ENCODE data around the gene TRIO.

TRIO gene

DNA sequence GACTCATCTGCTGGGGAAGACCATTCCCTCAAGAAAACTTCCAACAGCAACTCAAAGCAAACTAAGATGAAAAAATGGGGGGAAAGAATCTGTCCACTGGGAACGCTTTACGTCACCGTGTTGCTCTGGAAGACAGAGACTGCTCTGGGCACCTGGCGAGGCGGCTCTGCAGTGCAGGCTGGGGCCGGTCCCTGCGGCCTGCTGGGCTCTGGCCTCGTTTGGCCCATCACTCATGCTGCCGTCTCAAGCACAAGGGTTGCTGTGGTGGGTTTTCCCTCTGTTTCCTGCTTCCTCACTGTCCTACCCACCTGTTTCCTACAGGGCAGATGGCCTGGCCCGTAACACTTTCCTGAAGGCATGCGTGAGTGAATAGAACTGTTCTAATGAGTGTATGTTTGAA lies 345.6 kb downstream of the TRIO start:
- no peak for DNase-seq (ENCODE audit: low spot score)
- CTCF ChIA-PET, result interaction anchor here (0.6 kb wide), 2 partner anchors 32 to 41 kb away, joined by 3 to 4 read pairs; no protein-coding TSS in a partner anchor
- TF ChIP-seq, protein P1, sequence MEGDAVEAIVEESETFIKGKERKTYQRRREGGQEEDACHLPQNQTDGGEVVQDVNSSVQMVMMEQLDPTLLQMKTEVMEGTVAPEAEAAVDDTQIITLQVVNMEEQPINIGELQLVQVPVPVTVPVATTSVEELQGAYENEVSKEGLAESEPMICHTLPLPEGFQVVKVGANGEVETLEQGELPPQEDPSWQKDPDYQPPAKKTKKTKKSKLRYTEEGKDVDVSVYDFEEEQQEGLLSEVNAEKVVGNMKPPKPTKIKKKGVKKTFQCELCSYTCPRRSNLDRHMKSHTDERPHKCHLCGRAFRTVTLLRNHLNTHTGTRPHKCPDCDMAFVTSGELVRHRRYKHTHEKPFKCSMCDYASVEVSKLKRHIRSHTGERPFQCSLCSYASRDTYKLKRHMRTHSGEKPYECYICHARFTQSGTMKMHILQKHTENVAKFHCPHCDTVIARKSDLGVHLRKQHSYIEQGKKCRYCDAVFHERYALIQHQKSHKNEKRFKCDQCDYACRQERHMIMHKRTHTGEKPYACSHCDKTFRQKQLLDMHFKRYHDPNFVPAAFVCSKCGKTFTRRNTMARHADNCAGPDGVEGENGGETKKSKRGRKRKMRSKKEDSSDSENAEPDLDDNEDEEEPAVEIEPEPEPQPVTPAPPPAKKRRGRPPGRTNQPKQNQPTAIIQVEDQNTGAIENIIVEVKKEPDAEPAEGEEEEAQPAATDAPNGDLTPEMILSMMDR (conservative IDR thresholded peaks at IDR 0.05; ENCODE audit: low read depth), result no peak

DNA sequence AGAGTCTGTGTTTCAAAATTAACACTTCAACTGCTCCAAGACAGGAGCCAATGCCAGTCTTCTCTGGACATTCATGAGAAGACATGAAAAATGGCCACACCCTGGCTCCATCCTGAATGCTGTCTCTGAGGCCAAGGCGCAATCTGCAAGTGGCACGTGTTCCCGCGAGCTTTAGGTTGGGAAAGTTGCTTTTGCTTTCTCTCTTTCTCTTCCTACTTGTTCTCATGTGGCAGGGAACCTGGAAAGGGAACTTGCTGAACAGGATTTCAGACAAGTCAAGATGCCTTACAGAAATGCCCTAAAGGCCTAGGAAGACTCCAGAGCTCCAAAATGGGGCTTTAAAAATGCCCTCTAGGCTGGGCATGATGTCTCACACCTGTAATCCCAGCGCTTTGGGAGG lies 346.5 kb downstream of the TRIO start:
- ChIA-PET CTCF (interaction anchor here (0.6 to 0.7 kb wide), 3 partner anchors 33 to 135 kb away, joined by 3 to 5 read pairs (median 4); no protein-coding TSS in a partner anchor), POLR2A (ENCODE audit: low non-redundant PET) (no interaction called here)
- no peak for DNase-seq (ENCODE audit: low spot score)
- TF ChIP-seq, protein P1 (conservative IDR thresholded peaks at IDR 0.05; ENCODE audit: low read depth), result no peak
- no peak overlapping the region for H3K27ac ChIP-seq

More for the DNA sequence above, 345.6 kb downstream of the TRIO start:
- H3K27ac ChIP-seq, result no peak overlapping the region
- POLR2A ChIA-PET (ENCODE audit: low non-redundant PET), result no interaction called here

DNA sequence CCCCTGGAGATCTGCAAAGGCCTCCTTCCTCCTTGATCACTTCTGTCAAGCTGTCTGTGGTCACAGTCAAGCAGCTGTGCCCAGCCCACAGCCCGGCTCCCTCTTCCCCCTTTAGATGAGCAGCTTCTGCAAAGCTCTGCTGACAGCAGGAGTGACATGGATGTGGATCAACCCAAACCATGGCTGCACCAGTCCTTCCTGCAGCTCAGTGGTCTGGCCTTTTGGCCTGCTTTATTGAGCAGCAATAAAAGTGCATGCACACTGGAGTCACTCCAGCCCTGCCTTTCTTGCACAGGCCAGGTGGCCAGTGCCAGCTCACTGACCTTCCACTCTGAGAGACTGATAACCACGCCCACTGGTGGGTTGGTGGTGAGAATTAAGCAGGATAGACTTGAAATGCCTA lies 347.2 kb downstream of the TRIO start:
- TF ChIP-seq, protein P1 (conservative IDR thresholded peaks at IDR 0.05; ENCODE audit: low read depth), result no peak
- DNase-seq (ENCODE audit: low spot score), result no peak
- no peak overlapping the region for H3K27ac ChIP-seq
- ChIA-PET POLR2A (ENCODE audit: low non-redundant PET) (no interaction called here), CTCF (no interaction called here)

DNA sequence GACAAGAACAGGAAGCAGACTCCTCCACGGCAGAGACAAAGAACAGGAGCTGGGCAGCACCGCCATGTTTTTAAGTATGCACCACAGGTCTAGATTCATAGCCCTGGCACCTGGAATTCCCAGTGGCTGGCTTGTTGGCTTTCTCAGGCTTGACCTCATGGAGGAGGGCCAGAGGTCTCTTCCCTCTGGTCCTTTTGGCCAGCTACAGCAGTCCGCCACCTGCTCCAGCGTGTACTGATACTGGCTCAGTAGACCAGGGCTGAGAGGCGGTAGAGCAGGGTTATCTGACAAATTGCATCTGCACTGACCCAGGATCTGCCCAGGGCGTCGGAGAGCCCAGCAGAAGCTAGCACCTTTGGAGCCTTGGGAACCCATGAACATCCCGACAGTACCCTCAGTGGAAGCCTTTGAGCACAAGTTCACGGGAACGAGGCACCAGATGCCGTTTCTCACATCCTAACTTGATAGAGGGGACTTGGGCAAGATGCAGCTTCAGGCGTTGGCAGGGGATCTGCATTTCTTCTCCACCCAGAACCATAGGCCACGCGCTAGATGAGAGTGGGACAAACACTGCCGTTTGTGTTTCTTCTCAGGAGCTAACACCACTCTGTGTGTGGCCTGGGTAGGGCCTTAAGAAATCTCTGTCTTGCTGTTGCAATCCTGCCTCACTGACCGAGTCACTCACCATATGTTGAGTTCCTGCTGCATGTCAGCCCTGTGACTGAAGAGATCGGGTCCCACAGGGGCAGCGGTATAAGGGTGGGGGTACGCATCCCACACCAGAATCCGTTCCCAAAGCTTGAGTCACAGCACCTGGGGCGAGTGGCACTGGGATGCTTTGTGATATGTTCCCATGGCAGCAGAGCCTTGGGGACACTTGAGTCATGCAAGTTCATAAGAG lies 348.1 kb downstream of the TRIO start:
- POLR2A ChIA-PET (ENCODE audit: low non-redundant PET), result no interaction called here
- no peak for DNase-seq (ENCODE audit: low spot score)
- H3K27ac ChIP-seq, result no peak overlapping the region
- TF ChIP-seq, protein P1 (conservative IDR thresholded peaks at IDR 0.05; ENCODE audit: low read depth), result no peak
- CTCF ChIA-PET, result interaction anchor here (0.6 to 0.9 kb wide), 2 partner anchors 9 to 84 kb away, joined by 3 to 4 read pairs; no protein-coding TSS in a partner anchor

DNA sequence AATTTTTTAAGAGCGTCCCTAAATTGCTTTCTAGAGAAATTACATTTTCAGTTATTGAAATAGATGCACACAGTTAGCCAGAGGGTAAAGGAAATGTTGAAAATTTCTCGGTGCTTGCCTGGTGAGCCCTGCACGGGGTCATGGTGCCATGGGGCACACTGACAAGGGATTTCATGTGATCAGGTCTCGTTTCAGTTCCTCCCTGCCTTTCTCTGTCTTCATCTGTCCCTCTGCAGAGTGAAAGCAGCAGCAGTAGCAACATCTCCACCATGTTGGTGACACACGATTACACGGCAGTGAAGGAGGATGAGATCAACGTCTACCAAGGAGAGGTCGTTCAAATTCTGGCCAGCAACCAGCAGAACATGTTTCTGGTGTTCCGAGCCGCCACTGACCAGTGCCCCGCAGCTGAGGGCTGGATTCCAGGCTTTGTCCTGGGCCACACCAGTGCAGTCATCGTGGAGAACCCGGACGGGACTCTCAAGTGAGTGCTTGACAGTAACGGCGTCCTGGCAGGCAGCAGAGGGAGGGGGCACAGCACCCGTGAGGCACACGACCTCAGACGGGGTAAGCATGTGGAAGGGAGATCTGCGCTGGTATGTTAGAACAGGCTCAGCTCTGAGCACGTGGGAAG lies 349.3 kb downstream of the TRIO start:
- no peak overlapping the region for H3K27ac ChIP-seq
- TF ChIP-seq, protein P1 (conservative IDR thresholded peaks at IDR 0.05; ENCODE audit: low read depth), result no peak
- no peak for DNase-seq (ENCODE audit: low spot score)
- CTCF ChIA-PET, result no interaction called here
- POLR2A ChIA-PET (ENCODE audit: low non-redundant PET), result no interaction called here

DNA sequence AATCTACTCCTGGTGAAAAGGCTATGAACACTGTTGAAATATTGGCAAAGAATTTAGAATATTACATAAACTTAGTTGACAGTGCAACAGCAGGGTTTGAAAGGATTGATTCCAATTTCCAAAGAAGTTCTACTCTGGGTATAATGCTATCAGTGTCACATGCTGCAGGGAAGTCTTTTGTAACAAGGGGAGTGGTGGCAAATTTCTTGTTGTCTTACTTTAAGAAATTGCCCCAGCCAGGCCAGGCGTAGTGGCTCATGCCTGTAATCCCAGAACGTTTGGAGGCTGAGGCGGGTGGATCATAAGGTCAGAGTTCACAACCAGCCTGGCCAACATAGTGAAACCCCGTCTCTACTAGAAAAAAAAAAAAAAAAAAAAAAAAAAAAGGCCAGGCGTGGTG lies 352.2 kb downstream of the TRIO start:
- TF ChIP-seq, protein P1 (conservative IDR thresholded peaks at IDR 0.05; ENCODE audit: low read depth), result no peak
- ChIA-PET POLR2A (ENCODE audit: low non-redundant PET) (no interaction called here), CTCF (no interaction called here)
- H3K27ac ChIP-seq, result no peak overlapping the region
- DNase-seq (ENCODE audit: low spot score), result no peak

All from RWPE1 (cell line).